Osteoblast (primary cell): ENCODE results near the gene RYR2. TPM values are rescaled to one million over a fixed set of nuclear protein-coding genes. Genes with fewer than 3 reads are reported as not detected.

Experiments used
- DNase-seq: peaks from one replicate; pipeline ENCODE4 v3.0.0; 2011; ENCODE audit warnings: low spot score, mixed read lengths; ENCODE audit not compliant: insufficient read length; ENCODE audit errors: missing footprints
- H2AFZ ChIP-seq: 2 replicates; pipeline ENCODE4 v1.6.0; 2011; ENCODE audit warnings: mild to moderate bottlenecking, low read length
- H3K27ac ChIP-seq: 2 replicates; pipeline ENCODE4 v1.5.1; 2011; ENCODE audit warnings: mild to moderate bottlenecking, low read depth, low read length, moderate library complexity
- H3K27me3 ChIP-seq: 2 replicates; pipeline ENCODE4 v1.6.0; 2012; ENCODE audit warnings: mild to moderate bottlenecking, control low read depth, inconsistent platforms, low read length, moderate library complexity; ENCODE audit not compliant: insufficient read depth
- H3K36me3 ChIP-seq: 2 replicates; pipeline ENCODE4 v1.5.1; 2011; ENCODE audit warnings: mild to moderate bottlenecking, low read length, control low read depth, moderate library complexity; ENCODE audit not compliant: insufficient read depth
- H3K4me1 ChIP-seq: 2 replicates; pipeline ENCODE4 v1.5.1; 2011; ENCODE audit warnings: mild to moderate bottlenecking, low read length, control low read depth, moderate library complexity; ENCODE audit not compliant: insufficient read depth
- H3K4me2 ChIP-seq: 2 replicates; pipeline ENCODE4 v1.6.0; 2011; ENCODE audit warnings: mild to moderate bottlenecking, low read length; ENCODE audit not compliant: insufficient read depth
- H3K4me3 ChIP-seq: fragments of 200-600 bp; sonication (generic); 3 replicates; pipeline ENCODE4 v1.5.1; 2012; ENCODE audit warnings: mild to moderate bottlenecking, low read length, inconsistent platforms; ENCODE audit not compliant: insufficient read depth
- H3K79me2 ChIP-seq: 2 replicates; pipeline ENCODE4 v1.6.0; 2012; ENCODE audit warnings: mild to moderate bottlenecking, low read length, control low read depth, inconsistent platforms; ENCODE audit not compliant: insufficient read depth
- H3K9me3 ChIP-seq: 2 replicates; pipeline ENCODE4 v1.5.1; 2011; ENCODE audit warnings: low read depth, low read length, control low read depth
- H4K20me1 ChIP-seq: 2 replicates; pipeline ENCODE4 v1.6.0; 2012; ENCODE audit warnings: mild to moderate bottlenecking, low read length, control low read depth; ENCODE audit not compliant: insufficient read depth
- CTCF ChIP-seq: IDR thresholded peaks from 2 replicates; pipeline ENCODE4 v1.5.1; 2011; ENCODE audit warnings: mild to moderate bottlenecking, low read depth, low read length, moderate library complexity; ENCODE audit errors: extremely low read depth
- total RNA-seq: library from RNA; depleted of rRNA; stranded (reverse); fragments of >200 nt; gene quantifications from 2 replicates; pipeline ENCODE4 v1.2.3, GENCODE V29; 2012

Gene RYR2
- total RNA-seq, 1 donor: not detected

GRCh38 chr1:237211540-237211939 is 169.6 kb downstream of the RYR2 start:
- TF ChIP-seq CTCF: no peak
- Histone ChIP-seq H4K20me1 (no peaks in the 10 kb centered on the region), H3K79me2 (no peaks in the 10 kb centered on the region)

GRCh38 chr1:237219751-237220642 is 178.0 kb downstream of the RYR2 start:
- DNase-seq: no peak
- Histone ChIP-seq H3K4me2 (no peak overlapping the region), H3K27me3 (no peaks in the 10 kb centered on the region), H3K36me3 (no peaks in the 10 kb centered on the region), H3K27ac (no peak overlapping the region), H3K9me3 (peaks cover 2% of the 10 kb centered on the region), H3K79me2 (no peaks in the 10 kb centered on the region), H3K4me3 (no peak overlapping the region), H3K4me1 (no peaks in the 10 kb centered on the region), H4K20me1 (no peaks in the 10 kb centered on the region), H2AFZ (no peak overlapping the region)
- TF ChIP-seq CTCF: no peak

More at GRCh38 chr1:237211540-237211939, 169.6 kb downstream of the RYR2 start:
- Histone ChIP-seq H3K4me2 (no peak overlapping the region), H3K27ac (no peak overlapping the region), H3K4me1 (no peaks in the 10 kb centered on the region), H3K4me3 (no peak overlapping the region), H3K36me3 (no peaks in the 10 kb centered on the region), H2AFZ (no peak overlapping the region), H3K9me3 (no peaks in the 10 kb centered on the region), H3K27me3 (no peaks in the 10 kb centered on the region)
- DNase-seq: no peak

- no peak overlapping the region for H3K4me2 ChIP-seq
- no peak for DNase-seq
- TF ChIP-seq CTCF: no peak
- no peak overlapping the region for H2AFZ ChIP-seq
- no peaks in the 10 kb centered on the region for H4K20me1 ChIP-seq
- no peaks in the 10 kb centered on the region for H3K79me2 ChIP-seq
- peaks cover 2% of the 10 kb centered on the region for H3K9me3 ChIP-seq
- H3K4me1 ChIP-seq: no peaks in the 10 kb centered on the region
- no peak overlapping the region for H3K4me3 ChIP-seq
- H3K27me3 ChIP-seq: no peaks in the 10 kb centered on the region
- no peak overlapping the region for H3K27ac ChIP-seq
- no peaks in the 10 kb centered on the region for H3K36me3 ChIP-seq
Observed at GRCh38 chr1:237223419-237223818, 181.4 kb downstream of the RYR2 start.

- H3K4me1 ChIP-seq: no peaks in the 10 kb centered on the region
- H4K20me1 ChIP-seq: no peaks in the 10 kb centered on the region
- no peaks in the 10 kb centered on the region for H3K79me2 ChIP-seq
- no peak for TF ChIP-seq CTCF
- H3K27ac ChIP-seq: no peak overlapping the region
- H3K9me3 ChIP-seq: no peaks in the 10 kb centered on the region
- H3K4me2 ChIP-seq: no peak overlapping the region
- H2AFZ ChIP-seq: no peak overlapping the region
- DNase-seq: no peak
- no peaks in the 10 kb centered on the region for H3K27me3 ChIP-seq
- no peaks in the 10 kb centered on the region for H3K36me3 ChIP-seq
- no peak overlapping the region for H3K4me3 ChIP-seq
Observed at GRCh38 chr1:237226177-237226944, 184.4 kb downstream of the RYR2 start.
